OCI-LY1 (cell line): ENCODE measurements around the gene AFF2.
A peak's percentile ranks its signal among the peaks of the same experiment; 100 is the strongest.

Experiments
- H2AFZ ChIP-seq: fragments of 200-600 bp; sonication (generic), shearing (Covaris generic); 2 replicates; pipeline ENCODE4 v1.6.0; 2014; ENCODE audit warnings: antibody characterized with exemption, mild to moderate bottlenecking, low read length
- H3F3A ChIP-seq: fragments of 200-600 bp; sonication (generic), shearing (Covaris generic); 2 replicates; pipeline ENCODE4 v1.6.0; 2014; ENCODE audit warnings: mild to moderate bottlenecking, antibody characterized with exemption, low read length, moderate library complexity; ENCODE audit not compliant: insufficient read depth
- H3K27ac ChIP-seq: fragments of 200-600 bp; sonication (generic); 2 replicates; pipeline ENCODE4 v1.5.1; 2014; ENCODE audit warnings: low read length, mixed run types, mild to moderate bottlenecking, low read depth; ENCODE audit not compliant: poor library complexity, severe bottlenecking
- H3K27me3 ChIP-seq: fragments of 200-600 bp; sonication (generic); 2 replicates; pipeline ENCODE4 v1.6.0; 2014; ENCODE audit warnings: antibody characterized with exemption, mild to moderate bottlenecking, low read length, moderate library complexity; ENCODE audit not compliant: insufficient read depth
- H3K36me3 ChIP-seq: fragments of 200-600 bp; sonication (generic); 2 replicates; pipeline ENCODE4 v1.6.1; 2014; ENCODE audit warnings: mild to moderate bottlenecking, antibody characterized with exemption, low read length, moderate library complexity, mixed read lengths; ENCODE audit not compliant: insufficient read depth
- H3K4me1 ChIP-seq: fragments of 200-600 bp; sonication (generic); 2 replicates; pipeline ENCODE4 v1.5.1; 2014; ENCODE audit warnings: mild to moderate bottlenecking, low read length, moderate library complexity; ENCODE audit not compliant: insufficient read depth, severe bottlenecking
- H3K4me2 ChIP-seq: fragments of 200-600 bp; sonication (generic), shearing (Covaris generic); 2 replicates; pipeline ENCODE4 v1.6.1; 2014; ENCODE audit warnings: low read length
- H3K4me3 ChIP-seq: fragments of 200-600 bp; sonication (generic); 2 replicates; pipeline ENCODE4 v1.5.1; 2014; ENCODE audit warnings: low read length, low read depth, mild to moderate bottlenecking, mixed read lengths; ENCODE audit not compliant: poor library complexity, severe bottlenecking
- H3K79me2 ChIP-seq: fragments of 200-600 bp; shearing (Covaris generic); 2 replicates; pipeline ENCODE4 v1.6.1; 2016; ENCODE audit warnings: mixed run types, low read length, mixed read lengths; ENCODE audit not compliant: insufficient read depth
- H3K9ac ChIP-seq: fragments of 200-600 bp; sonication (generic), shearing (Covaris generic); 2 replicates; pipeline ENCODE4 v1.6.1; 2014; ENCODE audit warnings: mild to moderate bottlenecking, low read length, mixed read lengths
- H3K9me2 ChIP-seq: fragments of 200-600 bp; sonication (generic), shearing (Covaris generic); 2 replicates; pipeline ENCODE4 v1.6.1; 2014; ENCODE audit warnings: low read depth, mild to moderate bottlenecking, low read length, mixed read lengths
- H3K9me3 ChIP-seq: fragments of 200-600 bp; shearing (Covaris generic); 2 replicates; pipeline ENCODE4 v1.6.1; 2014; ENCODE audit warnings: low read length, mixed read lengths
- H4K20me1 ChIP-seq: fragments of 200-600 bp; sonication (generic), shearing (Covaris generic); 2 replicates; pipeline ENCODE4 v1.6.0; 2016; ENCODE audit warnings: mild to moderate bottlenecking, low read length; ENCODE audit not compliant: insufficient read depth
- EZH2 ChIP-seq: fragments of 200-600 bp; sonication (generic), shearing (Covaris generic); IDR thresholded peaks from 2 replicates; pipeline ENCODE4 v1.8.0; 2017; ENCODE audit warnings: borderline replicate concordance, mixed run types, mild to moderate bottlenecking, antibody characterized with exemption, low read length, moderate library complexity, mixed read lengths
- TF ChIP-seq, protein P1 (sequence below): fragments of 200-600 bp; sonication (generic), shearing (Covaris generic); IDR thresholded peaks from 2 replicates; pipeline ENCODE4 v1.5.1; 2017; ENCODE audit warnings: mild to moderate bottlenecking, antibody characterized with exemption, low read length, moderate library complexity, mixed read lengths

AFF2 gene

DNA sequence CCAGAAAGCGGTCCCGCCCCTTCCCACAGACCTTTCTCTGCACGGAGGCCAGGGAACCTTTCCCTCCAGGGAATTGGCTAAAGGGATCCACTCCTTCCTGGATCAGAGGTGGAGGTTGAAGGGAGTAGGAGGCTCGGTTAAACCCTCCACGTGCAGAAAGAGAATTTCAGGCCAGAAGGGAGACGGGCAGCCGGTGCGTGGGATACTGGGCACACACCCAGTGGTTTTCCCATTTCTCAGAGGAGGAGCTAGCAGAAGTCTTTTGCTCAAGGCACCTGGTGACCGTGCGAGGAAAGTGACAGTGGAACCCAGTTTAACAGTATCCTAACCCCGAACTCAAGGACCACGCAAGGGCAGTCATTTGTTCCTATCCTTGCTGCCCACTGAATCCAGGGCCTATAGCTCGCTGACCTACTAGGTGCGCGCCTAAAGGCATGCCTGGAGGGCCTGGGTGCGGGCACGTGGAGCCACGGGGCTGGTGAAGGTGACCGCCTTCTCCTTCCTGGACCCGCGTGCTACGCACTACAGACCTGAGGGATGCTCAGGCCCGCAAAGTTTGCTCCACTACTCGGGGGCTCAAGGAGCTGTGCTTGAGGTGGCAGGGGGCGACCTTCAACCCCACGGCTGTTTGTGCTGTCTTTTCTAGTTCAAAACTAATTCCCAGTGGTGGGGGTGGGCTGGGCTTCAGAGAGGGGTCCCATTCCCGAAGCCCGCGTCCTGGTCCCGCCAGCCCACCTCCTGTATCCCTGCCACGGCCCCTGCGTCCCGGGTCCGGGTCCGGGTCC, 587 bp upstream of the AFF2 start:
- Histone ChIP-seq H3K9ac (peak overlapping the region; percentile 40; the same call in 1 of the 2 replicates), H3K9me3 (no peaks in the 10 kb centered on the region), H3K4me3 (peak overlapping the region; percentile 57), H4K20me1 (no peaks in the 10 kb centered on the region), H3K9me2 (no peaks in the 10 kb centered on the region), H3F3A (no peaks in the 10 kb centered on the region; the same call in 1 of the 2 replicates), H3K36me3 (0 out of 2 replicates have a peak, but pooled peaks cover 4% of the 10 kb centered on the region), H3K4me2 (peak overlapping the region; percentile 54), H2AFZ (no peak overlapping the region), H3K27me3 (no peaks in the 10 kb centered on the region), H3K79me2 (peaks cover 33% of the 10 kb centered on the region), H3K27ac (peak overlapping the region; percentile 20), H3K4me1 (peaks cover 49% of the 10 kb centered on the region)
- TF ChIP-seq, protein P1, sequence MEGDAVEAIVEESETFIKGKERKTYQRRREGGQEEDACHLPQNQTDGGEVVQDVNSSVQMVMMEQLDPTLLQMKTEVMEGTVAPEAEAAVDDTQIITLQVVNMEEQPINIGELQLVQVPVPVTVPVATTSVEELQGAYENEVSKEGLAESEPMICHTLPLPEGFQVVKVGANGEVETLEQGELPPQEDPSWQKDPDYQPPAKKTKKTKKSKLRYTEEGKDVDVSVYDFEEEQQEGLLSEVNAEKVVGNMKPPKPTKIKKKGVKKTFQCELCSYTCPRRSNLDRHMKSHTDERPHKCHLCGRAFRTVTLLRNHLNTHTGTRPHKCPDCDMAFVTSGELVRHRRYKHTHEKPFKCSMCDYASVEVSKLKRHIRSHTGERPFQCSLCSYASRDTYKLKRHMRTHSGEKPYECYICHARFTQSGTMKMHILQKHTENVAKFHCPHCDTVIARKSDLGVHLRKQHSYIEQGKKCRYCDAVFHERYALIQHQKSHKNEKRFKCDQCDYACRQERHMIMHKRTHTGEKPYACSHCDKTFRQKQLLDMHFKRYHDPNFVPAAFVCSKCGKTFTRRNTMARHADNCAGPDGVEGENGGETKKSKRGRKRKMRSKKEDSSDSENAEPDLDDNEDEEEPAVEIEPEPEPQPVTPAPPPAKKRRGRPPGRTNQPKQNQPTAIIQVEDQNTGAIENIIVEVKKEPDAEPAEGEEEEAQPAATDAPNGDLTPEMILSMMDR = no peak
- no peak for TF ChIP-seq EZH2

DNA sequence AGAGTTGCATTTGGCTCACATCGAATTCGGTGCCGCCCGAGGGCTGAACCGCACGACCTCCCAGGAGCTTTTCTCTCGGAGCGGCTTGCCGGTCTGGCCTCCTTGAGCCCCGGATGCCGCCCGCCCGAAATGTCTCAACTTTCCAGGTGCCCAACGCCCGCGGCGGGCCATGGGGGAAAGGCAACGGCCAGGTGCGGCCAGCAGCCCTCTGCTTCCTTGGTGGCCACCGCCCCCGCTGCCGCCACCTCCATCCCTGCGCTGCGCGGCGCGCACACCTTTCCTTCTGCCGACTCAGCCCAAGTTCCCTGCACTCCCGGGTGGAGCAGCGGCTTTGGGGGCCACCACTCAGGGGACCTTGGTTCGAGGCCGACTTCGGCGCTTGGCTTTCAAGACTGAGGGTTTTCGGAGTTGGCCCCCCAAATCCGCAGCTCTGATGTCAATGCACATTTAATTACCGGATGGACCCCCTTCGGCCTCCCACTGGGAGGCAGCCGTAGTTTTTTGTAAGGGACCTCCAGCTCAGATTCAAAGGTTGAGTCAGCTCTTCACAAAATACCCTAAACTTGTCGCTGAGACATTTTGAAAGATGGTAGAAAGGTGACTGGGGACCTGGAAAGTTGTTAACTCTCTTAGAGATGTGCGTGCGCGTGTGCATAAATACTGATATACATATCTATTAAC, 1.1 kb downstream of the AFF2 start:
- H3K9me3 ChIP-seq = no peaks in the 10 kb centered on the region
- peak overlapping the region; percentile 79 for H3K9ac ChIP-seq
- H3K4me2 ChIP-seq = peak overlapping the region; percentile 91
- H3K27ac ChIP-seq = peak overlapping the region; percentile 83
- H3K4me3 ChIP-seq = peak overlapping the region; percentile 77
- H2AFZ ChIP-seq = no peak overlapping the region
- no peaks in the 10 kb centered on the region for H3K27me3 ChIP-seq
- H3K36me3 ChIP-seq = 0 out of 2 replicates have a peak, but pooled peaks cover 4% of the 10 kb centered on the region
- peaks cover 50% of the 10 kb centered on the region for H3K79me2 ChIP-seq
- TF ChIP-seq EZH2 = no peak
- no peaks in the 10 kb centered on the region; the same call in 1 of the 2 replicates for H3F3A ChIP-seq
- H3K9me2 ChIP-seq = no peaks in the 10 kb centered on the region
- H4K20me1 ChIP-seq = no peaks in the 10 kb centered on the region
- peaks cover 64% of the 10 kb centered on the region for H3K4me1 ChIP-seq

DNA sequence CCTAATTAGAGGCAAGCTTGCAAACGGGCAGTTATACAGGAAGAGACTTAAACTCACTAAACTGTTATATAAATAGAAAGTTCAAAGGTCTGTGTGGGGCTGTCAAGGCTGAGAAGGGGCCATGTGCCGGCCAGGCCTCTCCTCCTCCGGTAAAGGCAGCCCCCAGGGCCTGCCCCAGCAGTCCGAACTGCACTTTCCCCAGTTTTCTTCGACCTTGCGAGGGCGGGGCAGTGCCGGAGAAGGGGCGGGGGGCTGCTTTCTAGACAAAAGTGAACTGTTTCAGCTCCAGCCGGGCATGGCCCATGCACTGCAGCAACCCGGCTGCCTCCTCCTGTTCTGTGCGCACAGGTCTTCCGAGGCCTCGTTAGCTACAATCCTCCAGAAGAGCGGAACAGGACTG, 4.1 kb downstream of the AFF2 start:
- no peaks in the 10 kb centered on the region for H3K9me3 ChIP-seq
- H3F3A ChIP-seq = no peaks in the 10 kb centered on the region; the same call in 1 of the 2 replicates
- no peak for TF ChIP-seq EZH2
- TF ChIP-seq, protein P1 = no peak
- H2AFZ ChIP-seq = no peak overlapping the region
- peak overlapping the region; percentile 34; the same call in 1 of the 2 replicates for H3K9ac ChIP-seq
- H3K9me2 ChIP-seq = no peaks in the 10 kb centered on the region
- peaks cover 80% of the 10 kb centered on the region for H3K79me2 ChIP-seq
- H3K27ac ChIP-seq = peak overlapping the region; percentile 63
- peak overlapping the region; percentile 91 for H3K4me2 ChIP-seq
- peak overlapping the region; percentile 77 for H3K4me3 ChIP-seq
- H3K36me3 ChIP-seq = peaks cover 4% of the 10 kb centered on the region; the same call in 1 of the 2 replicates
- peaks cover 75% of the 10 kb centered on the region for H3K4me1 ChIP-seq
- H4K20me1 ChIP-seq = no peaks in the 10 kb centered on the region
- H3K27me3 ChIP-seq = no peaks in the 10 kb centered on the region
